GM21576 (cell line): ENCODE measurements around the gene KIAA0930.
"Not testable (repeated sequence)": the region's sequence is repeated elsewhere in the genome, so short reads cannot be mapped to it uniquely, and the experiment has no call there.

Experiments used
- ATAC-seq: cut with Tn5 transposase; IDR thresholded peaks from one replicate; pipeline ENCODE4 v1.9.1; 2021; ENCODE audit warnings: mild to moderate bottlenecking, moderate library complexity; ENCODE audit not compliant: unreplicated experiment

KIAA0930 gene

DNA sequence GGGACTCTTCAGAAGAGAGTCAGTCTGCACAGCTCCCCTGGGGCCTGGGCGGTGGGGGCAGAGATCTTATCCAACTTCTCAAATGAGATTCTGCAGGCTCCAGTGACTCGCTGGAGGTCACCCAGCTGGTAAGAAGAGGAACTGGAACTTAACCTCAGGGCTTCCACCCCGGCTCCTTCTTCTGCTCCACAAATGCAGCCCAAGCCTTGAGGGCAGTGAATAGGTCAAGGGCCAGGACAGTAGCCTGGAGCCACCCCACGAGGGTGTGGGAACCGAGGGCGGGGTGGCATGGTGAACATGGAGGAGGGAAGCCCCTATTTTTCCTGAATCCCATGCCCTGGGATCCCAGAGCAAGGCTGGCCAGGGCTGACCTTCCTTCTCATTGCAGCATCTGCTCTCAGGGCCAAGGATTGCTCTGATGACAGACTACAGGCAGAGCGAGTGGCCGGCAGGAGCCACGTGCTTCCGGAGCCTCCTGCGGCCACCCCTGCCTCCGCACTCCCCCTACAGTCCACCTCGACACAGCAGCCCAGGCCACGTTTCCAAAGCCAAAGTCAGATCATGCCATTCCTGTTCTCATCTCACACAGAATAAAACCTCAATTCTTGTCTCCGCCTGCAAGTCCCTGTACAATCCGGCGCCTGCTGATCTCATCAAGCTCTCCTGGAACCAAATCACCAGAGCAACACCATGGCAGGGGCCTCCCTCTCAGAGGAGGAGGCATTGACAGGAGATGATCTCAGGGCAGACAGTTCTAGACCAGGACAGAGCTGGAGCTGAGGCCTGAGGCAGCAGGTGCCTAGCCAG is 23.0 kb upstream of the KIAA0930 start:
- peak; percentile 62 for ATAC-seq

- ATAC-seq = peak; percentile 44
Measured at GRCh38 chr22:45262931-45263462, 22.3 kb upstream of the KIAA0930 start.

DNA sequence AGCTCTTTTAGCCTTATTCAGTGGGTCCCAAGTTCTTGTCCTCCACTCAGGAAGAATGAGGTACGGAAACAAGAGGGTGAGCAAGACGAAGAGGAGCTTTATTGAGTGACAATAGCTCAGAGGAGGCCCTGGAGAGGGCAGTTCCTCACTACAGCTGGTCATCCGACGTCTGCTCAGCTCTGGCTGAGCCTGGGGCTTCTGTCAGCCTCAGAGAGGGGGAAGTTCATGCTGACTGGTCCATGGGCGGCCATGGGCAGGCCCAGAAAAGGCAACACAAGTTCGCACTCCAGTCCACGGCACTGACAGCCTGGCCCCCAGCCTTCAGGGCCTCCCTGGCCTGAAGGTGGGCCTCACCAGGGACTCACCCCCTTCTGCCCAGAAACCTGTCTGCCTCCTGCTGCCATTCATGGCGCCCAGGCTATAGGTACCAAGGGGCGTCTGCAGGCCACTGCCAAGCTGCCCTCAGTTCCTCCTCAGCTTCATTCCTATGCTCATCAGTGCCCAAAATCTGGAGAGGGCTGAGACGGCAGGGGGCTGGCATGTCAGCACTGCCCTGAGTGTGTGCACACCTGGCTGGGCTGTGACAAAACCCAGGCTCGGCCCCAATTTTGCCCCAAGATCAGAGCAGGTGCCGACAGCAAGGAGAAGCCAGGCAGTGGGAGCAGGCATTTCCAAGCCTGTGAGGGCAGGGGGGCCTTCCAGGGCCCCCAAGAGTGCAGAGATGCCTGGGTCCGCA is 21.7 kb upstream of the KIAA0930 start:
- ATAC-seq = no peak

DNA sequence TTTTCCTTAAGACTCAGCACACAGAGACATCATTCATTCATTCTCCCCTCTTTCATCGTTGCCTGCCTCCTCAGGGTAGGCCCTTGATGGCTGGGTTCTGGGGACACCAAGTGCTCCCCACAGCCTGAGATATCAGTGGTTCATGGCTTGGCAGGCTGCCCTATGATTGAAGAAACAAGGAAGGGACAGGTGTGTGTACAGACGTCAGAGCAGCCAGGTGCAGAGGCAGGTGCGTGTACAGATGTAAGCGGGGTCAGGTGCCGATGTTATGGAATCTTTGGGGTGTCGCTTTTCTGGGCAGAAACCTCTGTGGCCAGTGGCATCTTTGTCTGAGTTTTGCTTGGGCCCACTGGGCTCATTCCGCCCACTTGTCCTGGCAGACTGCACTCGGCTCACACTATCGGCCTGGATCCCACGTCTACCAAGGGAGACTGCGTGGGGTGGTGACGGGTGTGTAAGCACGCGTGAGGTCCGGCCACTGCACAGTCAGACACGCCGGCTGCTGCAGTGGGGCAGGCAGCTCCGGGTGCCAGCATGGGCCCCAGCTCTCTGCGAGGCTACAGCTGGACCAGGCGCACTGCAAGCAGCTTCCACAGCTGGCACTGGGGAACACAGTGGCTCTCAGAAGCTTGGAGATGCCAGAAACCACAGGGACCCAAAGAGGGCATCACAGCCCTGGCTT is 20.9 kb upstream of the KIAA0930 start:
- no peak for ATAC-seq

DNA sequence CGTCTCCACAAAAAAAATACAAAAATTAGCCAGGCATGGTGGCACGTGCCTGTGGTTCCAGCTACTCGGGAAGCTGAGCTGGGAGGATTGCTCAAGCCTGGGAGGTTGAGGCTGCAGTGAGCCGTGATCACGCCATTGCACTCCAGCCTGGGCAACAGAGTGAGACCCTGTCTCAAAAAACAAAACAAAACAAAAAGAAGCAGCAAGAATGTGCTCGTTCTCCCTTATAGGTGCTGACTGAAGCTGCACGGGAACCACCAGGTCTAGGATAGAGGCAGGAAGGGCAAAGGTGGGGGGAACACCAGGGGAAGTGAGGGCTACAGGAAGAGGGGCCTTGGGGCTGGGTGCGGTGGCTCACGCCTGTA is 19.7 kb upstream of the KIAA0930 start:
- not testable (repeated sequence) for ATAC-seq

- no peak for ATAC-seq
Measured at GRCh38 chr22:45259754-45260394, 19.2 kb upstream of the KIAA0930 start.

DNA sequence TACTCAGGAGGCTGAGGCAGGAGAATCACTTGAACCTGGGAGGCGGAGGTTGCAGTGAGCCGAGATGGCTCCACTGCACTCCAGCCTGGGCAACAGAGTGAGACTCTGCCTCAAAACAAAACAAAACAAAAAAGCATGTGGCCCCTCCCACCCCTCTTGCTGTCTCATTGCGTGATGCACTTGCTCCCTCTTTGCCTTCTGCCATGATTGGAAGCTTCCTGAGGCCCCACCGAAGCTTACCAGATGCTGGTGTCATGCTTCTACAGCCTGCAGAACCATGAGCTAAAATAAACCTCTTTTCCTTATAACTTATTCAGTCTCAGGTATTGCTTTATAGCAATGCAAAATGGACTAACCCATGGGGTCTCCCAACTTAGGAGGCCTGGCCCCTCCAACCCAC is 17.2 kb upstream of the KIAA0930 start:
- ATAC-seq = not testable (repeated sequence)

DNA sequence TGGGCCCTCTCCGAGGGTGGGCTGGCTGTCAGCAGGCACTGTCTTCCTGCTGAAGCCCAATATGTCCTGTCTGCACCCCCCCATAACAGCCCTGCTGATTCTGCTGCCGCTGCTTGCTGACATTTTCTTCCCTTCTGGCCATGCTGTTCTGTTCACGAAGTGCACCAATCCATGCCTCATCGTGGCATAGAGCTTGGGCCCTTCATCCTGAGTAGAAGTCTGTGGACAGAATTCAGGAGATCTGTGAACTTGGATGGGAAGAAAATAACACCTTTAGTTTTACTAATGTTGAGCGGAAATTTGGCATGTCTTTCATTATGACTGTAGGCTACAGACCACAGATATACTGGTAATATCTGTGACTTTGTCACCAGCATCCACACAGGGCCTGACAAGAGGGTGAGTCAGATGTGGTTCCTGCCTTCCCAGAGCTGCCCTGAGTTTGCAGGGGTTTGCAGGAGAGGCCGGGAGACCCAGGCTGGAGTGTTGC is 14.1 kb upstream of the KIAA0930 start:
- no peak for ATAC-seq

DNA sequence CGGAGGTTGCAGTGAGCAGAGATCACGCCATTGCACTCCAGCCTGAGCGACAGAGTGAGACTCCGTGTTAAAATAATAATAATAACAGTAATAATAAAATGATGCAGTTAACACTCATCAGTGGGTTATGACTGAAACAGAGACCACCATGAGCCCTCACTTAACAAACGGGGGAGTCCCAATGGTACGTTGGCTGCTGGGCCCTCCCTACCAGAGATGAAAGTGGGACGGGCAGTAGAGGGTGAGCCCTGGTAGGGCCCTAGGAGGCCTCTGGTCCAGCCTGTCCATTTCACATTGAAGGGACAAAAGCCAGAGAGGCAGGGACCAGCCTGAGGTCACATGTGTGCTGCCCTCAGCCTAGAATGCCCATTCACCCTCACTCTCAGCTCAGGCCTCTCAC is 13.7 kb upstream of the KIAA0930 start:
- ATAC-seq = no peak

- ATAC-seq = no peak
Measured at GRCh38 chr22:45253039-45253641, 12.4 kb upstream of the KIAA0930 start.

GRCh38 chr22:45251825-45252224 is 11.1 kb upstream of the KIAA0930 start:
- ATAC-seq = no peak

DNA sequence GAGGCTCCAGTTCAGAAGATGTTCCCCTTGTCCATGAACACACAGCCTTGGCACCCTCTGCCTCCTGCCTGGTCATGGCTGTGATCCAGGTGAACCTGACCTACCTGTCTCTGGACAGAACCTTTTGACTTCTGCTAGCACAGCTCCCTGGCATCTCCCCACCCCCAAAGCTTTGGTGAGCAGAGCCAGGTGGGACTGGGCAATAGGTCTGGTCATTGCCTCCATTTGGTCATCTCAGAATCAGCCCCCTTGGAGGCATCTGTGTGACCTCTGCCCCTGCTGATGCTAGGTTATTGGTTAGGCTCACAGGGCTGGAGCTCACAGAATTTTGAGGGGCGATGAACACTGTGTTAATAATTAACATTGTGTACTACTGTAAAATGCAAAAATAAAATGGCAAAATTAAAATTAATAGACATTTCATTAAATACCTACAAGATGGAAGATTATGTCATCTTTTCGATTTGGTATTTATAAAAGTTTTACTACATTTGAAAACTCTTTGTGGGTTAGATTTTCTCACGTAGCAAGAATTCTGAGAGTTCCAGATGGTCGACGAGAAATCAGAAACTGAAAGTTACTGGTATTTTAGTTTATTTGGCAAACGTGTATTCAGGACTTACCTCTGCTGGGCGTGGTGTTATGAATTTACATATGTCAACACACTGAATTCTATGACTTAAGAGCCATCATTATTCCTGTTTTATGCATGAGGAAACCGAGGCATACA is 8.3 kb upstream of the KIAA0930 start:
- ATAC-seq = peak; percentile 66

GRCh38 chr22:45246060-45246985 is 5.6 kb upstream of the KIAA0930 start:
- no peak for ATAC-seq

GRCh38 chr22:45244916-45245315 is 4.2 kb upstream of the KIAA0930 start:
- ATAC-seq = no peak

DNA sequence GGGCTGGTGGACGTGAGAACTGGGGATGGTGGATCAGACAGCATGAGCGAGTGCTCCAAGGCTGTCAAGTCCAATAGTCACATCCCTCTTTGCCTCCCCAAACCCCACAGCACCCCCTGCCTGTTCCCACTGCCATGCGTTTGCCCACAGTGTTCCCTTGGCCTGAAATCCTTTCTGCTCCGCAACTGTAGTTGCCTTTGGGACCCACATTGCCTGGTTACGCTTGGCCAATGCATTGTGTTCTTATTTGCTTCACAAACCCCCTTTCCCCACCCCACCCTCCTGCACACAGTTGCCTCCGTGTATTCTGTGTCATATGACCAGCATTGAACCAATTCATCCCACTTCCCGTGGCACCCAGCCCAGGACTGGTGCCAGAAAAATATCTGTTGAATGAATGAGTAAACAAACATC is 2.1 kb upstream of the KIAA0930 start:
- ATAC-seq = no peak

DNA sequence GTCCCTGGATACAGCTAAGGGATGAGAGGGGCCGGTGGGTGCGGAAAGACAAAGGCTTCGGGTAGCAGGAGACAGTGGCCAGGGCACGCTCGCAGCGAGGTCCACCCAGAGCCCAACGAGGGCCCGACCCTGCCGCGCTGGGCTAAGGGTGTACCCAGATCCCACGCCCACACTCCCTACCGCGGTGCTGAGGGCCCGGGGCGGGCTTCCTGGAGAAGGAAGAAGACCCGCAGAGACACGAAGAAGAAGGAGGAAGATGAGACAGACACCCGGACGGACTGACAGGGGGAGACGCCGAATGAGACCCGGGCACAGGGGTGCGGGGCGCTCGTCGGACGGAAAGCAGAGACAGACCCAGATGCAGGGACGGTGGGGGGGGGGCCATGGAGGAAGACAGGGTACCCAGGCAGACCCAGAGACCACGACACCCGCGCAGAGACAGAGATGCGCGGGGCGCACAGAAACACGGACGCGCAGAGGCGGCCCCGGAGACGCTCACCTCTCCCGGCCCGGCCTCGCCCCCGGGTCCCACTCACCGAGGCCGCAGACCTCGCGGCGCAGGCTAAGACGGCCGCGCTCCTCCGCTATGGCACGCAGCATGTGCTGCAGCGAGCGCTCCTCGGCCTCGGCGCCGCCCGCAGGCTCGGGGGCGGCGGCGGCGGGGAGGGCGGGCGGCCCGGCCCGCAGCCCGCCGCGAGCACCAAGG is 437 bp downstream of the KIAA0930 start:
- ATAC-seq = no peak

DNA sequence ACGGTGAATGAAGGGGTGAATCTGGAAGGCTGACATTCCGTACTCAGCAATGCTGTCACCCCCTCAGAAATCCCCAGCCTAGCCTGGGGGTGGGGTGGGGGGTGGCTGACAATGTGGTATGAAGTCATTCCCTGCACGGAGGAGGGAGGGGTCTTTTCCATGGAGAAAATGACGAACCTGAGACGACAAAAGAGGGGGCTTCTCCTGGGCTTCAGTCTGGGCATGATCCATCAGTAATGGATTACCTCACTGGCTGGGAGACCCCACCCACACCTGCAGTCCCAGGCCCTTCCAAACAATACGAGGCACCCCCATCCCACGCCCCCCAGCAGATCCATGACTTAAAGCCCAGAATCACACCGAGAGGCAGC is 1.0 kb downstream of the KIAA0930 start:
- no peak for ATAC-seq
